GM12801 (cell line): Measurements from ENCODE around the gene ZGRF1.

Experiments
- TF ChIP-seq, protein P1 (sequence below): IDR thresholded peaks from one replicate; pipeline ENCODE4 v1.5.1; 2011; ENCODE audit warnings: control low read depth; ENCODE audit not compliant: insufficient read length; ENCODE audit errors: extremely low read depth

ZGRF1 gene

DNA sequence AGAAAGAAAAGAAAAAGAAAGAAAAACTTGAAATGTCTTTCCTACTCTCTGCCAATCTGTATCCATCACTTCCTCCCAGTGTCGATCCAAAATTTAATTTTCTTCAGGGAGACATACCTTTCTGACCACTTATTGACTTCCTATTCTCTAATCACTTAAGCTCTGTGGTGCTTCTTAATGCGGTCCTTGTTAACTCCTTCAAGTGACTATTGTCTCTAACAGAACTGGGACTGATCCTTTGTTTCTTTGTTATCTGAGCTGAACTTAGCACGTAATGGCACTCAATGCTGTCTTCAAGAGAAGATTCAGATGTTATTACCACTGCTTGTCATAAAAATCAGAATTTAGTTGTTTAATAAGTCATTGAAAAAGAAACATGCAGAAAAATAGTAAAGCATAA is 31.4 kb upstream of the ZGRF1 start:
- TF ChIP-seq, protein P1, sequence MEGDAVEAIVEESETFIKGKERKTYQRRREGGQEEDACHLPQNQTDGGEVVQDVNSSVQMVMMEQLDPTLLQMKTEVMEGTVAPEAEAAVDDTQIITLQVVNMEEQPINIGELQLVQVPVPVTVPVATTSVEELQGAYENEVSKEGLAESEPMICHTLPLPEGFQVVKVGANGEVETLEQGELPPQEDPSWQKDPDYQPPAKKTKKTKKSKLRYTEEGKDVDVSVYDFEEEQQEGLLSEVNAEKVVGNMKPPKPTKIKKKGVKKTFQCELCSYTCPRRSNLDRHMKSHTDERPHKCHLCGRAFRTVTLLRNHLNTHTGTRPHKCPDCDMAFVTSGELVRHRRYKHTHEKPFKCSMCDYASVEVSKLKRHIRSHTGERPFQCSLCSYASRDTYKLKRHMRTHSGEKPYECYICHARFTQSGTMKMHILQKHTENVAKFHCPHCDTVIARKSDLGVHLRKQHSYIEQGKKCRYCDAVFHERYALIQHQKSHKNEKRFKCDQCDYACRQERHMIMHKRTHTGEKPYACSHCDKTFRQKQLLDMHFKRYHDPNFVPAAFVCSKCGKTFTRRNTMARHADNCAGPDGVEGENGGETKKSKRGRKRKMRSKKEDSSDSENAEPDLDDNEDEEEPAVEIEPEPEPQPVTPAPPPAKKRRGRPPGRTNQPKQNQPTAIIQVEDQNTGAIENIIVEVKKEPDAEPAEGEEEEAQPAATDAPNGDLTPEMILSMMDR: no peak

DNA sequence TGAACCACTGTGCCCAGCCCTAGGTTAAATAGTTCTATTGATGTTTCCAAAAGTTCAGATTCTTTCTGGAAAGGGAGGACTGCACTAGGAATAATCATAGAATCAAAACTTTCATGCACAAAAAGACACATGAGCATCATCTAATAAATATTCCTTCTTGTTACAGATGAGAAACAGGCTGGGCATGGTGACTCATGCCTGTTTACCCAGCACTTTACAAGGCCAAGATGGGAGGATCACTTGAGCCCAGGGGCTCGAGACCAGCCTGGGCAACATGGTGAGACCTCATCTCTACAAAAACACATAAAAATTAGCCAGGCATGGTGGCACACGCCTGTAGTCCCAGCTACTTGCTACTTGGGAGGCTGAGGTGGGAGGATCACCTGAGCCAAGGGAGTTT is 27.9 kb upstream of the ZGRF1 start:
- TF ChIP-seq, protein P1: no peak

DNA sequence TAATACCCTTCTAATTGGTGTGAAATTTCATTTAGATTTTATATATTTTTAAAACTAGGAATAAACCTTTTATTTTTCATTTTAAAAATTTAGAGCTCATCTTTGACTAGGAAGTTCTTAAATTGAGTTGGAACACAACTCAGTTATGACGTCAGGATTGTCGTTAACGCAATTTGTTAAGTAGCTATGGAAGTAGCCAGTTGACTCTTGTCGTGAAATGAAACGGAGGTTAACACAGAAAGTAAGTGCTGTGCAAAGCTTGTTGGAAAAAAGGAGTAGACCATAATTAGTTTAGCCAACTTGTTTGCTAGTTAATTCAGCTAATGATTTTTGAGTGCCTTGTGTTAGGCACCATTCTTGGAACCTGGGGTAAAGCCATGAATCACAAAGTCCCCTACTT is 18.6 kb upstream of the ZGRF1 start:
- TF ChIP-seq, protein P1: no peak

DNA sequence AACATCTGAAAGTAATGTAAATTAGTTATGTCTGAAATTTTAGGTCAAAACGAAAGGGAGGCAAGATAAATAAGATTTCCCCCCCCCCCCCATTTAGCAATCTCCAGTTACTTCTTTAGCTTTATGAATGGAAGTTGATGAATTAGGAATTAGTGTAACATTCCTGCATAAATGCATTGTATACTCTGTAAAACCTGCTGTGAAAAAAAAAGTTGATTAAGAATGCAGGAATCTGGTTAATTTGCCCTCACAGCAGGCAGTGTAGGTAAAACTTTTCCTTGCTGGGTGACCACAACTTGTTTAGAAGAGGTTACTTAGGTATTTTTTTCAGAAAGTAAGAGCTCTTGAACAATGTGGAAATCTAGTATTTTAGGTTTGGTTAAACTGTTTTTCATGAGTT is 15.5 kb upstream of the ZGRF1 start:
- TF ChIP-seq, protein P1: no peak

DNA sequence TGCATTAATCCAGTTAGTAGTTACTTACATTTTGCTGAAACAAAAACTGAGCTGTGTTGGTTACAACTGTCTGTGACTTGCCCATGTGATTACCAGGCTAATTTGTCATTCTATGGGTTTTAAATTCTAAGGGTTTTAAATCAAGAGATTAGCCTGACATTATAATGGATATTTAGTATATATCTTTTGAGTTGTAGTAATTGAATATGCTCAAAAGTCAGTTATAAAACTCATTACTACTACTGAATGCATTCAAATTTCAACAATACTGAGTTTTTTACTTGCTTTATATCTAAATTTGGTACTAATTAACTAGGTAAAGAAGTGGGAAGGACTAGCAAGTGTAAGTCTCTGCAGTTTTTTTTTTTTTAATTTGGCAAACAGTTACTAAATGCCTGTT is 14.9 kb upstream of the ZGRF1 start:
- TF ChIP-seq, protein P1: no peak

DNA sequence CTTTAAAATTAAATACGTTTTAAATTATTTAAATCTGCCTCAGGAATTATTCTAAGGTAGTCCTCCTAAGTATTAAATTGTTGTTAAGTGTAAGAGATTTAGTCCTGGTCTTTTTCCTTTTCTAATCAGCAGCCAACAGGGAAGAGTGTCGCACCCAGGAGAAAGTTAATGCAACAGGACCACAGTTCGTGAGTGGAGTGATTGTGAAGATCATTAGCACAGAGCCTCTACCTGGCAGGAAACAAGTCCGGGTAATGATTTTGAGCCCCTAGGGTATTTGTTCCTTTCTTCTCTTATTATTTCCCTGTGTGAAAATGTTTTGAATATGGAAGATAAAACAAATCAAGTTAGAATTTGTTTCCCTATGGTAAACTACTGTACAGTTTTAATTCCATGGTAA is 13.6 kb upstream of the ZGRF1 start:
- TF ChIP-seq, protein P1: no peak

DNA sequence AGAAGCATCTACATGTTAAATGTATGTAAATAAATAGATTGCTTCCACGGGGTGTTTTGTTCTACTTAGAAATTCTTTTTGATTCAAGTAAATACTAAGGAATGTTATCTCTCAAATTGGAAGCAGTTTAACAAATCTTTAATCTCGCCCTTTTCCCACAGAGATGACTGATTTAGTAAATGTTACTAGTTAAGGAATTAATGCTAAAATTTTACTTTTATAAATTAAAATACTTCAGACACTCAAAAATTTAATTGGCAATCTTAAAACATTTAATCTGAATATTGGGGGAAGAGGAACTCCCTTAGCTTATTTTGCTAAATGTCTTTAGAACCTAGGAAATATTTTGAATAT is 12.3 kb upstream of the ZGRF1 start:
- TF ChIP-seq, protein P1: no peak
